Esophagus squamous epithelium (tissue), 4 donors: ENCODE data around the gene AIFM3.
"Not testable (repeated sequence)": the region's sequence is repeated elsewhere in the genome, so short reads cannot be mapped to it uniquely, and the experiment has no call there.

Source experiments
- CTCF ChIP-seq, 6 experiments: fragments of 450-650 bp in 4 of 6; fragments of 200-600 bp in 2 of 6; sonication (generic) in 2 of 6; IDR thresholded peaks; one replicate each; pipeline ENCODE4 v1.5.1; 2016 to 2019; ENCODE audit warnings: antibody characterized with exemption in 6 of 6, mild to moderate bottlenecking in 4 of 6, moderate library complexity in 4 of 6
- POLR2A ChIP-seq, 4 donors: fragments of 450-650 bp; IDR thresholded peaks; one replicate each; pipeline ENCODE4 v1.6.1; 2017; ENCODE audit warnings: antibody characterized with exemption in 4 of 4, mild to moderate bottlenecking in 4 of 4, moderate library complexity in 3 of 4

GRCh38 chr22:20972014-20972694 lies 5.1 kb downstream of the AIFM3 start:
- TF ChIP-seq CTCF, POLR2A (IDR thresholded peaks at IDR 0.05): not testable (repeated sequence)
